Lung (tissue), 12 donors: Measurements from ENCODE around the gene KSR1. TPM values are rescaled to one million over a fixed set of nuclear protein-coding genes. Genes with fewer than 3 reads are reported as not detected.

ENCODE experiments used
- ATAC-seq: fragments of 200-7000 bp; cut with Tn5 transposase; one replicate; pipeline ENCODE4 v1.9.1; 2020; ENCODE audit warnings: moderate number of reproducible peaks; ENCODE audit not compliant: insufficient read depth, low FRiP score
- DNase-seq, 3 donors: peaks; one replicate each; pipeline ENCODE4 v3.0.0-alpha.2; 2013 to 2017
- H3K27ac ChIP-seq, 2 donors: one replicate each; pipeline ENCODE4 v1.5.1; 2013; ENCODE audit warnings: mild to moderate bottlenecking in 2 of 2, moderate library complexity in 2 of 2, control low read depth in 1 of 2, inconsistent platforms in 1 of 2, low read depth in 1 of 2, low read length in 1 of 2
- H3K27me3 ChIP-seq, 3 donors: one replicate each; pipeline ENCODE4 v1.5.1; 2013; ENCODE audit warnings: low read length in 2 of 3; ENCODE audit not compliant: control insufficient read depth in 3 of 3, insufficient read depth in 3 of 3
- H3K36me3 ChIP-seq, 4 donors: one replicate each; pipeline ENCODE4 v1.5.1; 2013; ENCODE audit warnings: low read length in 4 of 4, mild to moderate bottlenecking in 1 of 4, moderate library complexity in 1 of 4; ENCODE audit not compliant: control insufficient read depth in 4 of 4, insufficient read depth in 4 of 4
- H3K4me1 ChIP-seq, 5 donors: one replicate each; pipeline ENCODE4 v1.5.1; 2013; ENCODE audit warnings: low read length in 5 of 5, mild to moderate bottlenecking in 2 of 5, moderate library complexity in 1 of 5; ENCODE audit not compliant: control insufficient read depth in 5 of 5, insufficient read depth in 5 of 5
- H3K4me3 ChIP-seq: one replicate; pipeline ENCODE4 v1.5.1; 2013; ENCODE audit warnings: mild to moderate bottlenecking, control low read depth, moderate library complexity
- H3K9ac ChIP-seq, 2 donors: one replicate each; pipeline ENCODE4 v1.5.1; 2013; ENCODE audit warnings: low read length in 2 of 2, control low read depth in 1 of 2; ENCODE audit not compliant: insufficient read depth in 1 of 2
- H3K9me3 ChIP-seq, 4 donors: one replicate each; pipeline ENCODE4 v1.5.1; 2013; ENCODE audit warnings: low read length in 3 of 4, mild to moderate bottlenecking in 1 of 4, moderate library complexity in 1 of 4; ENCODE audit not compliant: control insufficient read depth in 4 of 4, insufficient read depth in 3 of 4
- CTCF ChIP-seq: IDR thresholded peaks from 2 replicates; pipeline ENCODE4 v1.5.1; 2012; ENCODE audit warnings: mild to moderate bottlenecking; ENCODE audit errors: control extremely low read depth, extremely low read depth
- WGBS, 2 donors: extraction: QIAGEN DNeasy Blood & Tissue Kit; methylation state at CpG; one replicate each; pipeline ENCODE4 v1.1.7; 2013; 5-methylcytosine and 5-hydroxymethylcytosine counted together
- polyA plus RNA-seq, 2 donors: library from polyadenylated mRNA; stranded (reverse); fragments of 200-250 nt; gene quantifications; one replicate each; pipeline ENCODE4 v1.2.1, GENCODE V29; 2013
- total RNA-seq, 2 donors: library from RNA; depleted of rRNA in 1 of 2; stranded (reverse); fragments of >200 nt in 1 of 2; gene quantifications; one replicate each; pipeline ENCODE4 v1.2.1, GENCODE V29; 2014 to 2021
- donor health status: control.
- donor health status: control.
- donor health status: Bipolar disorder and iron deficiency.
- donor health status: healthy.
- donor health status: DM: yes; HTN: yes; CAD: no.

Gene KSR1
- total and polyA plus RNA-seq, 4 donors = 26.8 to 70.0 (median 42.3) TPM

- no peak for TF ChIP-seq CTCF
- DNase-seq = peak in 1 of 3 donors; percentile 59
- H3K9me3 ChIP-seq = no peaks in the 10 kb centered on the region
- no peaks in the 10 kb centered on the region for H3K27me3 ChIP-seq
- no peak overlapping the region for H3K27ac ChIP-seq
- WGBS, 2 donors = 57 to 61% methylated on average over 5 of the region's 5 CpGs
- no peak overlapping the region for H3K9ac ChIP-seq
- H3K4me3 ChIP-seq = no peak overlapping the region
- H3K36me3 ChIP-seq = peaks cover 0 to 7% (median 2%) of the 10 kb centered on the region in 4 donors
- peaks cover 0 to 30% (median 19%) of the 10 kb centered on the region in 5 donors for H3K4me1 ChIP-seq
- no peak for ATAC-seq
Observed at GRCh38 chr17:27555339-27555738, 99.1 kb downstream of the KSR1 start.

- peak overlapping the region in 1 of 2 donors; percentile 81 for H3K9ac ChIP-seq
- H3K9me3 ChIP-seq = no peaks in the 10 kb centered on the region
- peaks cover 0 to 44% (median 24%) of the 10 kb centered on the region in 5 donors for H3K4me1 ChIP-seq
- no peak for ATAC-seq
- peaks cover 0 to 5% (median 2%) of the 10 kb centered on the region in 4 donors for H3K36me3 ChIP-seq
- WGBS, 2 donors = 78 to 92% methylated on average over 5 of the region's 5 CpGs
- H3K4me3 ChIP-seq = no peak overlapping the region
- DNase-seq = no peak
- no peak for TF ChIP-seq CTCF
- H3K27me3 ChIP-seq = no peaks in the 10 kb centered on the region
- no peak overlapping the region for H3K27ac ChIP-seq
Observed at GRCh38 chr17:27558341-27558740, 102.1 kb downstream of the KSR1 start.

- TF ChIP-seq CTCF = no peak
- Histone ChIP-seq H3K4me3 (no peak overlapping the region), H3K4me1 (peaks cover 0 to 44% (median 24%) of the 10 kb centered on the region in 5 donors), H3K9me3 (no peaks in the 10 kb centered on the region), H3K36me3 (peaks cover 0 to 5% (median 2%) of the 10 kb centered on the region in 4 donors), H3K9ac (peak overlapping the region in 1 of 2 donors; percentile 81), H3K27me3 (no peaks in the 10 kb centered on the region), H3K27ac (peak overlapping the region; percentile 30 to 91)
- DNase-seq = peak in 1 of 3 donors; percentile 34
- peak; percentile 9 for ATAC-seq
- WGBS, 2 donors = 62 to 67% methylated on average over 12 of the region's 12 CpGs
Observed at GRCh38 chr17:27558842-27559505, 102.7 kb downstream of the KSR1 start.
